Chondrocyte (in vitro differentiated cells): ENCODE results near the gene TFRC. TPM values are rescaled to one million over a fixed set of nuclear protein-coding genes. Genes with fewer than 3 reads are reported as not detected.
"Not testable (repeated sequence)": the region's sequence is repeated elsewhere in the genome, so short reads cannot be mapped to it uniquely, and the experiment has no call there.

ENCODE experiments used
- DNase-seq: peaks from one replicate; pipeline ENCODE4 v3.0.0; 2021; ENCODE audit warnings: mixed read lengths, low spot score
- H3K27ac Mint-ChIP-seq: one replicate; pipeline ENCODE4 v1.8.0; 2021; ENCODE audit warnings: mild to moderate bottlenecking, moderate library complexity, mixed read lengths; ENCODE audit not compliant: unreplicated experiment
- H3K27me3 Mint-ChIP-seq: 2 replicates; pipeline ENCODE4 v1.8.0; 2021; ENCODE audit warnings: low read depth, mixed read lengths
- H3K36me3 Mint-ChIP-seq: 2 replicates; pipeline ENCODE4 v1.8.0; 2021; ENCODE audit warnings: low read depth, mixed read lengths
- H3K4me1 Mint-ChIP-seq: 2 replicates; pipeline ENCODE4 v1.8.0; 2021; ENCODE audit warnings: low read depth, mild to moderate bottlenecking, mixed read lengths
- H3K4me3 Mint-ChIP-seq: one replicate; pipeline ENCODE4 v1.8.0; 2021; ENCODE audit warnings: mild to moderate bottlenecking, moderate library complexity, mixed read lengths; ENCODE audit not compliant: unreplicated experiment
- H3K9me3 Mint-ChIP-seq: 2 replicates; pipeline ENCODE4 v1.8.0; 2021; ENCODE audit warnings: low read depth, mixed read lengths
- CTCF ChIP-seq: fragments of 200-600 bp; sonication (generic); IDR thresholded peaks from 2 replicates; pipeline ENCODE4 v1.5.0; 2021; ENCODE audit warnings: antibody characterized with exemption, mild to moderate bottlenecking, moderate library complexity
- total RNA-seq: library from RNA; stranded (reverse); gene quantifications from 3 replicates; pipeline ENCODE4 v1.2.1, GENCODE V29; 2021

Gene TFRC
- total RNA-seq, 1 donor from 2014 or later, result 108 TPM

- no peaks in the 10 kb centered on the region for H3K9me3 Mint-ChIP-seq
- peaks cover 24% of the 10 kb centered on the region for H3K27me3 Mint-ChIP-seq
- no peak overlapping the region for H3K27ac Mint-ChIP-seq
- H3K4me1 Mint-ChIP-seq, result peaks cover 14% of the 10 kb centered on the region
- no peak overlapping the region for H3K4me3 Mint-ChIP-seq
- DNase-seq, result no peak
- TF ChIP-seq CTCF, result no peak
- no peaks in the 10 kb centered on the region for H3K36me3 Mint-ChIP-seq
Measured at GRCh38 chr3:196020373-196020772, 61.5 kb downstream of the TFRC start.

DNA sequence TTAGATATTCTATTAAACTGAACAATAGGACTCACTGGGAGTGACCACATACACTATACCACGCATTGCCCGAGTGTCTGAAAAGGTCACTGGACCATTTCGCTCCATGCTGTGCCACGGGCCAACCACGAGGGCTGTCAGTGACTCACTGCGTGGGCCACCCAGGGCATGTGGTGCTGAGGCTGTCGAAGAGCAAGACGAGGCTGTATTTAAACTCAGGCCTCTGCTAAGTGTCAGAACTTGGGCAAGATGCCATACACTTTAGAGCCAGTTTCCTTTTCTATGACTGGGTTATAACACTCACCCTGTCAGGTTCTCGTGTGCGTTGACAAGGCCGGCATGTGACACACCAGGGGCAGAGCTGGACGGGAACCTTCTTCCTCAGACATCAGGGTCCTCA is 62.3 kb downstream of the TFRC start:
- Mint-ChIP-seq H3K4me1 (peaks cover 14% of the 10 kb centered on the region), H3K27me3 (peaks cover 21% of the 10 kb centered on the region), H3K27ac (peak overlapping the region; percentile 38)
- not testable (repeated sequence) for H3K9me3 Mint-ChIP-seq, H3K36me3 Mint-ChIP-seq, H3K4me3 Mint-ChIP-seq, DNase-seq

- not testable (repeated sequence) for DNase-seq, H3K27ac Mint-ChIP-seq, H3K9me3 Mint-ChIP-seq, H3K36me3 Mint-ChIP-seq, H3K4me3 Mint-ChIP-seq
- peaks cover 17% of the 10 kb centered on the region for H3K27me3 Mint-ChIP-seq
- H3K4me1 Mint-ChIP-seq, result peaks cover 14% of the 10 kb centered on the region
Measured at GRCh38 chr3:196018159-196018558, 63.7 kb downstream of the TFRC start.

- Mint-ChIP-seq H3K27ac (peak overlapping the region; percentile 10), H3K36me3 (peaks cover 2% of the 10 kb centered on the region), H3K4me1 (peaks cover 14% of the 10 kb centered on the region), H3K27me3 (peaks cover 6% of the 10 kb centered on the region), H3K9me3 (peaks cover 8% of the 10 kb centered on the region), H3K4me3 (no peak overlapping the region)
- TF ChIP-seq CTCF, result no peak
- DNase-seq, result no peak
Measured at GRCh38 chr3:196016485-196016884, 65.4 kb downstream of the TFRC start.

DNA sequence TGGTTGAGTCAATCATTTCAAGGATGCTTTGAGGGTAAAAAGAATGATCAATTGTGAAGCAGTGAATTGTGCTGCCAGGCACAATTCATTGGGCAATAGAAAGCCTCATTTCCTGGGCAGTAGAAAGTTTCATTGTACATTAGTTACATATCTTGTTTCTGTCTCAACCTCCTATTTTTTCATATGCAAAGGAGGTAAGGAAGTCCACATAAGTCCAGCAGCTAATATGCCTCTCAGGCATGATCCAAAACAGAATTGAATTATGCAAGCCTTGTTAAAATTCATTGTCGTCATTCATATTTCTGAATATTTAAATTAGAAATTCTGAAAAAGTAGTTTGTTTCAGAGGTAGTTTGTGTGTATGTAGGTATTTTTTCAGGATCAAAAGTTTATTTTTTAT is 65.8 kb downstream of the TFRC start:
- Mint-ChIP-seq H3K27ac (no peak overlapping the region), H3K4me1 (peaks cover 14% of the 10 kb centered on the region), H3K9me3 (peaks cover 12% of the 10 kb centered on the region), H3K27me3 (peaks cover 5% of the 10 kb centered on the region), H3K4me3 (no peak overlapping the region), H3K36me3 (peaks cover 4% of the 10 kb centered on the region)
- DNase-seq, result no peak
- TF ChIP-seq CTCF, result no peak

DNA sequence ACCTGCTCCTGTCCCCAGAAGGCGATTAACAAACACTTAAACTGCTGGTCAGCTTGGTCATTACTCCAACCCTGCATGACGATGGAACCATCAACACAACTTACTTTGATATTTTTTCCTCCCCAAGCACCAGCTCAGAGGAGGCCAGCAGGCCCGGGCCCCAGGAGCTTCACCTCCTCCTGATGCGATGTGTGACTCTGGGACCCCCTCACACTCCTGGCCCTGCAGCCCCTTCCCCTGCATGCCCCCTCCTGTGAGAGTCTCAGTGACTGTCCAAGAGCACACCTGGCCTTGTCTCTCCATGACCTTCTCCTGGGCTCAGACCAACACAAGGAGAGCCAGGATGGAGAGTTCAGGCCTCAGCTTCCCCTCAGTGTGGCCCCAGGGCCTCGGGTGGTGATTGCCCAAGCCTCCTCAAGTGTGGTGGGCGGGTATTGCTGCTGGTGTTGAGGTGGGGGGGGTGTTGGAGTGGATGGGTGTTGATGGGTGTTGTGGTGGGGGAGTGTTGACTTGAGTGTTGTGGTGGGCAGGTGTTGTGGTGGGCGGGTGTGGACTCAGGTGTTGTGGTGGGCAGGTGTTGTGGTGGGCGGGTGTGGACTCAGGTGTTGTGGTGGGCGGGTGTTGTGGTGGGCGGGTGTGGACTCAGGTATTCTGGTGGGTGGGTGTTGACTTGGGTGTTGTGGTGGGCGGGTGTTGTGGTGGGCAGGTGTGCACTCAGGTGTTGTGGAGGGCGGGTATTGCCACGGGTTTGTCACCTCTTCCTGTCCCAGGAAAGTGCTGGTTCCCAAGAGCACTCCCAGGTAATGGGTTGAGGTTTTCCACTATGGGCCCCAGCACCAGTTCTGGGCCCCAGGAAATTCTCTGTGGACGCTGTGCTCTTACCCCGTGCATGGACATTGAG is 68.1 kb downstream of the TFRC start:
- no peak for TF ChIP-seq CTCF
- Mint-ChIP-seq H3K4me1 (peaks cover 8% of the 10 kb centered on the region), H3K27ac (no peak overlapping the region), H3K9me3 (peaks cover 23% of the 10 kb centered on the region), H3K4me3 (no peak overlapping the region), H3K27me3 (peaks cover 16% of the 10 kb centered on the region), H3K36me3 (peaks cover 6% of the 10 kb centered on the region)
- DNase-seq, result peak; percentile 64
